ENCODE data around the gene CACNA1C.

Gene CACNA1C

GRCh38 chr12:2172491-2173214, 119.9 kb downstream of the CACNA1C start:
- no peak for DNase-seq

- DNase-seq, result no peak
Measured at GRCh38 chr12:2173971-2174370, 121.2 kb downstream of the CACNA1C start.

GRCh38 chr12:2177003-2177402, 124.2 kb downstream of the CACNA1C start:
- DNase-seq, result no peak

- DNase-seq, result no peak
Measured at GRCh38 chr12:2177751-2178150, 125.0 kb downstream of the CACNA1C start.

- no peak for DNase-seq
Measured at GRCh38 chr12:2179058-2179457, 126.3 kb downstream of the CACNA1C start.

GRCh38 chr12:2179953-2180736, 127.4 kb downstream of the CACNA1C start:
- DNase-seq, result no peak

- DNase-seq, result no peak
Measured at GRCh38 chr12:2180737-2181082, 127.9 kb downstream of the CACNA1C start.

GRCh38 chr12:2183556-2184541, 131.1 kb downstream of the CACNA1C start:
- DNase-seq, result no peak

GRCh38 chr12:2185751-2186341, 133.1 kb downstream of the CACNA1C start:
- DNase-seq, result no peak

GRCh38 chr12:2187195-2187945, 134.6 kb downstream of the CACNA1C start:
- DNase-seq, result no peak

GRCh38 chr12:2190085-2190484, 137.3 kb downstream of the CACNA1C start:
- no peak for DNase-seq

- DNase-seq, result no peak
Measured at GRCh38 chr12:2190896-2191533, 138.2 kb downstream of the CACNA1C start.

GRCh38 chr12:2191534-2192153, 138.9 kb downstream of the CACNA1C start:
- no peak for DNase-seq

GRCh38 chr12:2192231-2192630, 139.4 kb downstream of the CACNA1C start:
- no peak for DNase-seq

- DNase-seq, result no peak
Measured at GRCh38 chr12:2194060-2194459, 141.3 kb downstream of the CACNA1C start.

- no peak for DNase-seq
Measured at GRCh38 chr12:2194571-2194970, 141.8 kb downstream of the CACNA1C start.

- DNase-seq, result no peak
Measured at GRCh38 chr12:2195085-2195484, 142.3 kb downstream of the CACNA1C start.

GRCh38 chr12:2198005-2198501, 145.3 kb downstream of the CACNA1C start:
- DNase-seq, result no peak

- no peak for DNase-seq
Measured at GRCh38 chr12:2198542-2198941, 145.8 kb downstream of the CACNA1C start.

- DNase-seq, result no peak
Measured at GRCh38 chr12:2205996-2206395, 153.2 kb downstream of the CACNA1C start.
